ENCODE results near the gene ITGBL1.

Gene ITGBL1

GRCh38 chr13:101695870-101696516 lies 243.5 kb downstream of the ITGBL1 start:
- DNase-seq (ENCODE audit: low read depth in 2 of 2, low spot score in 1 of 2), result no peak

DNA sequence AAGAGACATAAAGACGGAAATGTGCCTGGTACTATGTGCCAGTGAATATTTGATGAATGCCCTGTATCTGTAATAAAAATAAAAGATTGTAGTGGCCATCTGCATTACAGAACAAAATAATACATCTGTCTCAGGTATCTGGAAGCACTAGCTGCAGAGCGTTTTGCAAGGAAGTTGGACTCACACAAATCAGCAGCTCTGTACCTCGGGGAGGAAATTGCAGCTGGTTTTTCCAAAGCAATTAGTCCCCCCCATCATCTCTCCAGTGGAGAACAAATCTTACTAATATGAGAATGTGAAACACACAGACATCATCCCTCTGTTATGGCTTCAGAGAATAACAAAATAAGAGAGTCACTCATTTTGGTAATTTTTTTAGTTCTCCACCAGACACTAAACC lies 245.3 kb downstream of the ITGBL1 start:
- DNase-seq (ENCODE audit: low read depth in 2 of 2, low spot score in 1 of 2), result no peak

- DNase-seq (ENCODE audit: low read depth in 2 of 2, low spot score in 1 of 2), result no peak
Measured at GRCh38 chr13:101698400-101698799, 245.9 kb downstream of the ITGBL1 start.

GRCh38 chr13:101700598-101700997 lies 248.1 kb downstream of the ITGBL1 start:
- DNase-seq (ENCODE audit: low read depth in 2 of 2, low spot score in 1 of 2), result no peak

- DNase-seq (ENCODE audit: low read depth in 2 of 2, low spot score in 1 of 2), result no peak
Measured at GRCh38 chr13:101703081-101703480, 250.6 kb downstream of the ITGBL1 start.

GRCh38 chr13:101703838-101704237 lies 251.4 kb downstream of the ITGBL1 start:
- DNase-seq (ENCODE audit: low read depth in 2 of 2, low spot score in 1 of 2), result no peak

DNA sequence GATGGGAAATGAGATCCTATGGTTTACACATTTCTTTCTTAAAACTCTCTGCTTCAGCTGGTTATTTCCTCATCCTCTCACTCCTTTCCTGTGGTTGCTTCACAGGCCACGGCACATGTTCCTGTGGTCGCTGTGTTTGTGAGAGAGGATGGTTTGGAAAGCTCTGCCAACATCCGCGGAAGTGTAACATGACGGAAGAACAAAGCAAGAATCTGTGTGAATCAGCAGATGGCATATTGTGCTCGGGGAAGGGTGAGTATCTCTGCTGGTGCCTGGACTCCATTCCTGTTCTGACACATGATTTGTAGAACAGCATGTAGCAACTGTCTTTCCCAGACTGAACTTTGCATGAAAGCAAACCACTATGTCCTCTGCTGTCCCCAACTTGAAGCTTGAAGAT lies 254.2 kb downstream of the ITGBL1 start:
- DNase-seq (ENCODE audit: low read depth in 2 of 2, low spot score in 1 of 2), result no peak

- DNase-seq (ENCODE audit: low read depth in 2 of 2, low spot score in 1 of 2), result no peak
Measured at GRCh38 chr13:101707659-101708058, 255.2 kb downstream of the ITGBL1 start.

GRCh38 chr13:101708115-101708514 lies 255.6 kb downstream of the ITGBL1 start:
- DNase-seq (ENCODE audit: low read depth in 2 of 2, low spot score in 1 of 2), result no peak

DNA sequence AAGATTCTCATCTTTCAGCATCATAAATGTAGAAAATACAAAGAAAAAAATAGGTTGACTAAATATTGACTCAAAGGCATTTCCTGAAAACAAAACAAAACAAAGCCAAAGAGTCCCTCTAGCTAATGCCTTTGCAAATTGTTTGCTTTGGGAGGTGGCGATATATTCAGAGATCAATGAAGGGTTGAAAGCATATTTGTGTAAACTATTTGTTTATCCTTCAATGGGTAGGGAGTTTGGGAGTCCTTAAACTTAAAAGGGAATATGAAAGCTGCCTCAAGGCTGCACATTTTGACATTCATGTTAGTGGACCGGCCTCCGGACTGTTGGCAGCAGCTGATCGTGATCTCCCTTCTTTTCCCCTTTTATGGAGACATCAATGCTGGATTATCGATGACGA lies 257.5 kb downstream of the ITGBL1 start:
- DNase-seq (ENCODE audit: low read depth in 2 of 2, low spot score in 1 of 2), result no peak

DNA sequence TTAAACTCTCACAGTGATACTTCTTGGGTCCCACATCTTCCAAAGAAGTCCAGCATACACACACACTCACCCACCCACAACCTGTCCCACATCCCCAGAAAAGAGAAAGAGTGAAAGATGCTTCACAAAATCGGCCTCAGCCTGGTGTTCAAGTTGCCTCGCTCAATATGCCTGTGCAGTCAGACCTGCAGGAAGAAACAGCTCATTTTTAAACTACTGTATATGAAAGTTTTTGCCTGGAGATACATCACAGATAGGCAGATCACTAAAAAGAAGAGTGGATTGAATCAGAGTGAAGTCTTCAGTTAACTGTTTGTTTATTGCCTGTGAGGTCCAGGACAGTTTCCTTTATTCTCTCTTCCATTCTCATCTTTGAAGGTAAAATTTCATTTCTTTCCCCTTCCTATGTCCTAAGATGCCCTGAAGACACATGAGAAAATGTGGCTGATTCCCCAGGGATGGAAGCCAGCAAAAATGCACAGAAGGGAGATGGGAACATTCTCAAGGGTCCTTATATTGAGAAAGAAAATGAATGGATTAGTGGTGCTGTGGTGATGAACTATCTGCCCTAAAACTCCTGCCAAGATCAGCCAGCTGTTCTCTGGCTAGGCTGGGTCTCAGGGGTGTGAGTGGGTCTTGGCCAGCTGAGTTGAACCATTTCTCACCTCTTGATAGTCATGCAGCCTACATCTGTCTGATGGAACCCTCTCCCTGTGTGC lies 259.0 kb downstream of the ITGBL1 start:
- no peak for DNase-seq (ENCODE audit: low read depth in 2 of 2, low spot score in 1 of 2)

- no peak for DNase-seq (ENCODE audit: low read depth in 2 of 2, low spot score in 1 of 2)
Measured at GRCh38 chr13:101712026-101712348, 259.5 kb downstream of the ITGBL1 start.

GRCh38 chr13:101714195-101714594 lies 261.7 kb downstream of the ITGBL1 start:
- no peak for DNase-seq (ENCODE audit: low read depth in 2 of 2, low spot score in 1 of 2)

- DNase-seq (ENCODE audit: low read depth in 2 of 2, low spot score in 1 of 2), result no peak
Measured at GRCh38 chr13:101717353-101717752, 264.9 kb downstream of the ITGBL1 start.

- no peak for DNase-seq (ENCODE audit: low read depth in 2 of 2, low spot score in 1 of 2)
Measured at GRCh38 chr13:101718496-101718895, 266.0 kb downstream of the ITGBL1 start.

DNA sequence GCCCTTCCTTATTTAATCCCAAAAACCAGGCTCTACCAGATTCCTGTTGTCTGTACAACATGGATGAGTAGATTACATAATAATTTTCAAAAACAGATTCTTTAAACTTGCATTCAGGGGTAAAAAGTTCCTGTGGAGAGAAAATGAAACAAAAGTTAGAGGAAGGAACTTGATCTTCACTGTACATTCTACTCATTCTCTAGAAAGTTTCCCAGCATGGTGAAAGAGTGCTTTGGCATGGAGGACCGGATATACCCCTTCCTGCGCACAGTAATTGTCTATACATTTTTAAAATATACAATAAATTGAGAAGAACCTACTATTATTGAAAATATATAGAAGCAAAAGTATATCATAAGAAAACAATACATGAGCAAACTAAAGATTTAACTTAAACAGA lies 274.2 kb downstream of the ITGBL1 start:
- DNase-seq (ENCODE audit: low read depth in 2 of 2, low spot score in 1 of 2), result no peak

- no peak for DNase-seq (ENCODE audit: low read depth in 2 of 2, low spot score in 1 of 2)
Measured at GRCh38 chr13:101727118-101727517, 274.6 kb downstream of the ITGBL1 start.

DNA sequence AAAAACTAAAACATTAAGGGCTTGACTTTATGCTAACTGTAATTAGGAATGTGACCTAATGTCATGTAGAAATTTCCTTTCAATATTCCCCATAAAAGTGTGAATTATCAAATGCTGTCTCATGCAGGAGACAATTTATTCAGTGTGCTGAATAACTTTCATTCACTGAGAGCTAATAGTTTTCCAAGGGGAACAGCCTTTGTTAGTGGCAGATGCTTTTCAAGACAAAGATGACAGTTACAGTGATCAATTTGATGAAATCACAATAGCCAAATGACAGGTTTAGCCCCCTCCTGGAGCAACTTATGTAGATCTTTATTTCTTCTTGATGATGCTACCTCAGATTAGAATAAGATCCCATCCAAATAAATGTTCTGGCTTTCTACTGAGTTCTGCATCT lies 275.5 kb downstream of the ITGBL1 start:
- no peak for DNase-seq (ENCODE audit: low read depth in 2 of 2, low spot score in 1 of 2)

GRCh38 chr13:101728615-101729014 lies 276.1 kb downstream of the ITGBL1 start:
- no peak for DNase-seq (ENCODE audit: low read depth in 2 of 2, low spot score in 1 of 2)

GRCh38 chr13:101730420-101731000 lies 278.0 kb downstream of the ITGBL1 start:
- no peak for DNase-seq (ENCODE audit: low read depth in 2 of 2, low spot score in 1 of 2)

DNA sequence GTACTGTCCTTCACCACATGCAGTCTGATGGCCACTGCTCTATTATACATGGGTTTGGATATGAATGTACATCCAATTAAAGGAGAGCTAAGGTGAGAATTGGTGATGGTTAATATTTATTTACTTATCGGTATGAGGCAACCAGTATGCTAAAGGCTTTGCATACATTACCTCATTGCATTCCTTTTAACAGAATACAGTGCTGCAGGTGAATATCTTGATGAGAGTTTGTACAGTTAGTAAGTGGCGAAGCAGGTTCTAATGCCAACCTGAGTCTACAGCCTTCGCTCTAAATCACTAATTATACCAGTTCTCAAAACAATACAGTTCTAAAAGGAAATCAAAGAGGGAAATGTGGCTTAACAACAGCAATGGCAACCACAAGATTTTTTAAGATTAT lies 284.1 kb downstream of the ITGBL1 start:
- no peak for DNase-seq (ENCODE audit: low read depth in 2 of 2, low spot score in 1 of 2)

- no peak for DNase-seq (ENCODE audit: low read depth in 2 of 2, low spot score in 1 of 2)
Measured at GRCh38 chr13:101738336-101738735, 285.9 kb downstream of the ITGBL1 start.
